CD8-positive, alpha-beta memory T cell (primary cell): Measurements from ENCODE around the gene EMB. TPM values are rescaled to one million over a fixed set of nuclear protein-coding genes. Genes with fewer than 3 reads are reported as not detected.
"Not testable (repeated sequence)": the region's sequence is repeated elsewhere in the genome, so short reads cannot be mapped to it uniquely, and the experiment has no call there.

Experiments
- CTCF ChIA-PET: fragments of 350-600 bp; sonication (Branson Sonifier 250); formaldehyde crosslinking; loops from one replicate; lab custom pipeline; 2021; ENCODE audit warnings: antibody characterized with exemption; lab: Charles Lee
- POLR2A ChIA-PET: fragments of 350-600 bp; sonication (Branson Sonifier 250); formaldehyde crosslinking; loops from one replicate; lab custom pipeline; 2021; ENCODE audit warnings: antibody characterized with exemption; lab: Charles Lee
- DNase-seq, 5 donors: peaks; one replicate each; pipeline versions ENCODE4 v3.0.0 to v3.0.0-alpha.2; 2020 to 2022; ENCODE audit warnings: mixed read lengths in 1 of 5
- H3K27ac ChIP-seq: one replicate; pipeline ENCODE4 v1.7.0; 2013; ENCODE audit warnings: low read depth, mild to moderate bottlenecking, low read length, moderate library complexity
- H3K27me3 ChIP-seq: 2 replicates; pipeline ENCODE4 v1.7.0; 2013; ENCODE audit warnings: low read length, mild to moderate bottlenecking; ENCODE audit not compliant: insufficient read depth, poor library complexity, severe bottlenecking
- H3K36me3 ChIP-seq: 2 replicates; pipeline ENCODE4 v1.7.0; 2013; ENCODE audit warnings: mild to moderate bottlenecking, low read length, moderate library complexity; ENCODE audit not compliant: insufficient read depth
- H3K4me1 ChIP-seq: 2 replicates; pipeline ENCODE4 v1.7.0; 2013; ENCODE audit warnings: mild to moderate bottlenecking, low read length, moderate library complexity; ENCODE audit not compliant: insufficient read depth
- H3K4me3 ChIP-seq: 2 replicates; pipeline ENCODE4 v1.7.0; 2013; ENCODE audit warnings: mild to moderate bottlenecking, low read length
- H3K9me3 ChIP-seq: 2 replicates; pipeline ENCODE4 v1.7.0; 2013; ENCODE audit warnings: mild to moderate bottlenecking, low read length
- H3K27ac Mint-ChIP-seq, 8 donors: one replicate each; pipeline ENCODE4 v1.8.0; 2020 to 2021; ENCODE audit warnings: mixed read lengths in 8 of 8, mild to moderate bottlenecking in 6 of 8, inconsistent platforms in 3 of 8, moderate library complexity in 3 of 8
- H3K27me3 Mint-ChIP-seq, 2 donors: one replicate each; pipeline ENCODE4 v1.8.0; 2020 to 2021; ENCODE audit warnings: mixed read lengths in 2 of 2, mild to moderate bottlenecking in 1 of 2, moderate library complexity in 1 of 2
- H3K36me3 Mint-ChIP-seq, 3 donors: one replicate each; pipeline ENCODE4 v1.8.0; 2020 to 2021; ENCODE audit warnings: mixed read lengths in 3 of 3, inconsistent platforms in 1 of 3, mild to moderate bottlenecking in 1 of 3
- H3K4me1 Mint-ChIP-seq, 3 donors: one replicate each; pipeline ENCODE4 v1.8.0; 2020 to 2021; ENCODE audit warnings: mixed read lengths in 3 of 3, inconsistent platforms in 1 of 3, mild to moderate bottlenecking in 1 of 3
- H3K4me3 Mint-ChIP-seq, 7 donors: one replicate each; pipeline ENCODE4 v1.8.0; 2020 to 2021; ENCODE audit warnings: mixed read lengths in 7 of 7, mild to moderate bottlenecking in 6 of 7, moderate library complexity in 4 of 7, inconsistent platforms in 2 of 7
- H3K9me3 Mint-ChIP-seq, 5 donors: one replicate each; pipeline ENCODE4 v1.8.0; 2020 to 2022; ENCODE audit warnings: mixed read lengths in 5 of 5, mild to moderate bottlenecking in 3 of 5, moderate library complexity in 2 of 5, inconsistent platforms in 1 of 5
- polyA plus RNA-seq: library from polyadenylated mRNA; unstranded; fragments of 300-500 nt; fragmentation: Illumina TruSeq; gene quantifications from one replicate; pipeline ENCODE4 v1.2.3, GENCODE V29; 2021
- total RNA-seq, 2 experiments: library from RNA; stranded (reverse); gene quantifications; one replicate each; pipeline ENCODE4 v1.2.3, GENCODE V29; 2021

EMB gene
- total and polyA plus RNA-seq, 3 experiments from 2014 or later, result 140 to 220 (median 145) TPM

DNA sequence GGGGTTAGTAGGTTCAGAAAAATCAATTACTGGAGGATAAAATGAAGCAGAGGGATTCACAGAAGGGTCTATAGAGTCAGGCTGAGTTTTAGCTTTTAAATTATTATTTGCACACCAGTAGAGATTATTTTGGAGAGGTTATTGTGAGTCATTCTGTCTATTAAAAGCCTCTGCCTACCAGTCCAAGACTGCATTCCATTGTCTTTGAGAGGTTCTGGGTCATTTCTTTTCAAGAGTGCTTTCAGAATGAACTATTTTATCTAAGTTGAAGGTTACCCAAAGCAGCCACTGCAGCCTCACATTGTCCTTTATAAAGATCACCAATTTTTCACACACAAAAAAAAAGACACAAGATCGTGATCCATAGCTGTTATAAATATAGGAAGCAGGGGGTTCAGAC is 21.5 kb upstream of the EMB start:
- H3K4me3 Mint-ChIP-seq, H3K27me3 ChIP-seq, POLR2A ChIA-PET, H3K4me3 ChIP-seq, H3K4me1 ChIP-seq, DNase-seq, H3K27ac Mint-ChIP-seq, H3K9me3 ChIP-seq, H3K27me3 Mint-ChIP-seq, CTCF ChIA-PET, H3K36me3 ChIP-seq, H3K27ac ChIP-seq: not testable (repeated sequence)
- Mint-ChIP-seq H3K36me3 (peaks cover 0 to 17% (median 4%) of the 10 kb centered on the region in 3 donors), H3K4me1 (peaks cover 22 to 29% (median 27%) of the 10 kb centered on the region in 3 donors), H3K9me3 (peaks cover 3 to 11% (median 7%) of the 10 kb centered on the region in 5 donors)

DNA sequence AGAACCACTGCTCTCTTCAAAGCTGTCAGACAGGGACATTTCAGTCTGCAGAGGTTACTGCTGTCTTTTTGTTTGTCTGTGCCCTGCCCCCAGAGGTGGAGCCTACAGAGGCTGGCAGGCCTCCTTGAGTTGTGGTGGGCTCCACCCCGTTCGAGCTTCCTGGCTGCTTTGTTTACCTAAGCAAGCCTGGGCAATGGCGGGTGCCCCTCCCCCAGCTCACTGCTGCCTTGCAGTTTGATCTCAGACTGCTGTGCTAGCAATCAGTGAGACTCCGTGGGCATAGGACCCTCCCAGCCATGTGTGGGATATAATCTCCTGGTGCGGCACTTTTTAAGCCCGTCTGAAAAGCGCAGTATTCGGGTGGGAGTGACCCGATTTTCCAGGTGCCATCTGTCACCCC is 17.3 kb upstream of the EMB start:
- CTCF ChIA-PET, result interaction anchor here (1.4 to 1.6 kb wide), 3 partner anchors 10 to 18 kb away, joined by 3 to 6 read pairs (median 4); partner anchors contain the start of gene EMB

GRCh38 chr5:50449241-50449640 is 8.2 kb upstream of the EMB start:
- H3K27ac Mint-ChIP-seq, H3K9me3 ChIP-seq, H3K4me3 Mint-ChIP-seq, DNase-seq, H3K27ac ChIP-seq, CTCF ChIA-PET, H3K36me3 ChIP-seq, H3K27me3 ChIP-seq, H3K4me3 ChIP-seq, POLR2A ChIA-PET, H3K27me3 Mint-ChIP-seq: not testable (repeated sequence)
- peaks cover 27% of the 10 kb centered on the region for H3K4me1 ChIP-seq
- peaks cover 0 to 17% (median 3%) of the 10 kb centered on the region in 3 donors for H3K36me3 Mint-ChIP-seq
- peaks cover 38 to 59% (median 57%) of the 10 kb centered on the region in 3 donors for H3K4me1 Mint-ChIP-seq
- peaks cover 5 to 12% (median 11%) of the 10 kb centered on the region in 5 donors for H3K9me3 Mint-ChIP-seq

More for the DNA sequence above, 17.3 kb upstream of the EMB start:
- H3K27me3 ChIP-seq, H3K27ac ChIP-seq, H3K27me3 Mint-ChIP-seq, H3K36me3 ChIP-seq, H3K9me3 ChIP-seq, POLR2A ChIA-PET, H3K4me3 ChIP-seq, H3K4me1 ChIP-seq: not testable (repeated sequence)
- Mint-ChIP-seq H3K27ac (peak overlapping the region in 7 of 8 donors; percentile 59 to 89 (median 77)), H3K4me1 (peaks cover 27 to 33% (median 31%) of the 10 kb centered on the region in 3 donors), H3K4me3 (peak overlapping the region in 5 of 7 donors; percentile 31 to 67 (median 38)), H3K9me3 (peaks cover 3 to 46% (median 30%) of the 10 kb centered on the region in 5 donors), H3K36me3 (peaks cover 2 to 41% (median 11%) of the 10 kb centered on the region in 3 donors)
- peak; percentile 14 to 77 (median 49) for DNase-seq

DNA sequence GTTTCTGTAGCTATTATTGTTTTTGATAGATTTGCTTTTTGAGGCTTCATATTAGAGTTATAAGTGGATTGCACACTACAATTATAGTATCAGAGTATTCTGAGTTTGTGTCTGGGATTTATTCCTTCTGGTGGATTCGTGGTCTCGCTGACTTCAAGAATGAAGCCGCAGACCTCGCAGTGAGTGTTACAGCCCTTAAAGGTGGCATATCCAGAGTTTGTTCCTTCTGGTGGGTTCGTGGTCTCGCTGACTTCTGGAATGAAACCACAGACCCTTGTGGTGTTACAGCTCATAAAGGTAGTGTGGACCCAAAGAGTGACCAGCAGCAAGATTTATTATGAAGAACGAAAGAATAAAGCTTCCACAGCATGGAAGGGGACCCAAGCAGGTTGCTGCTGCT is 6.9 kb upstream of the EMB start:
- Histone ChIP-seq H3K27ac (no peak overlapping the region), H3K9me3 (no peaks in the 10 kb centered on the region), H3K27me3 (no peaks in the 10 kb centered on the region), H3K4me1 (peaks cover 29% of the 10 kb centered on the region), H3K4me3 (no peak overlapping the region), H3K36me3 (no peaks in the 10 kb centered on the region)
- no peaks in the 10 kb centered on the region for H3K27me3 Mint-ChIP-seq
- DNase-seq, result no peak
- peaks cover 2 to 5% (median 3%) of the 10 kb centered on the region in 5 donors for H3K9me3 Mint-ChIP-seq
- ChIA-PET CTCF (interaction anchor here (1.0 to 1.1 kb wide), 2 partner anchors 10 to 303 kb away, joined by 3 read pairs; no protein-coding TSS in a partner anchor), POLR2A (no interaction called here)
- peaks cover 0 to 8% (median 0%) of the 10 kb centered on the region in 3 donors for H3K36me3 Mint-ChIP-seq
- peak overlapping the region in 1 of 8 donors; percentile 87 for H3K27ac Mint-ChIP-seq
- H3K4me3 Mint-ChIP-seq, result no peak overlapping the region
- peaks cover 40 to 71% (median 67%) of the 10 kb centered on the region in 3 donors for H3K4me1 Mint-ChIP-seq

DNA sequence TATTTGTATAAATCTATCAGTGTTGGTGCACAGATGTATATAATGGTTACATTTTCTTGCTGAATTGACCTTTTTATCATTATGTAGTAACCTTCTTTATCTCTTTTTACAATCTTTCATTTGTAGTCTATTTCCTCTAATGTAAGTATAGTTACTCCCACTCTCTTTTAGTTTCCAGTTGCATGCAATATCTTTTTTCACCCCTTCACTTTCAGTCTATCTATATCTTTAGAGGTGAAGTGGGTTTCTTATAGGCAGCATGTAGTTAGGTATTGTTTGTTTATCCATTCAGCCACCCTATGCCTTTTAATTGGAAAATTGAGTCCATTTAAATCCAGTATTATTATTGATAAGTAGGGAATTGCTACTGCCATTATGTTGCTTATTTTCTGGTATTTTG is 6.1 kb upstream of the EMB start:
- Mint-ChIP-seq H3K27ac (peak overlapping the region in 6 of 8 donors; percentile 21 to 91 (median 47)), H3K4me1 (peaks cover 45 to 78% (median 74%) of the 10 kb centered on the region in 3 donors), H3K36me3 (peaks cover 0 to 3% (median 0%) of the 10 kb centered on the region in 3 donors), H3K4me3 (no peak overlapping the region), H3K9me3 (peaks cover 0 to 5% (median 2%) of the 10 kb centered on the region in 5 donors), H3K27me3 (no peaks in the 10 kb centered on the region)
- Histone ChIP-seq H3K9me3 (no peaks in the 10 kb centered on the region), H3K36me3 (no peaks in the 10 kb centered on the region), H3K4me1 (peaks cover 36% of the 10 kb centered on the region), H3K4me3 (no peak overlapping the region), H3K27ac (no peak overlapping the region), H3K27me3 (no peaks in the 10 kb centered on the region)
- ChIA-PET CTCF (no interaction called here), POLR2A (no interaction called here)
- no peak for DNase-seq

DNA sequence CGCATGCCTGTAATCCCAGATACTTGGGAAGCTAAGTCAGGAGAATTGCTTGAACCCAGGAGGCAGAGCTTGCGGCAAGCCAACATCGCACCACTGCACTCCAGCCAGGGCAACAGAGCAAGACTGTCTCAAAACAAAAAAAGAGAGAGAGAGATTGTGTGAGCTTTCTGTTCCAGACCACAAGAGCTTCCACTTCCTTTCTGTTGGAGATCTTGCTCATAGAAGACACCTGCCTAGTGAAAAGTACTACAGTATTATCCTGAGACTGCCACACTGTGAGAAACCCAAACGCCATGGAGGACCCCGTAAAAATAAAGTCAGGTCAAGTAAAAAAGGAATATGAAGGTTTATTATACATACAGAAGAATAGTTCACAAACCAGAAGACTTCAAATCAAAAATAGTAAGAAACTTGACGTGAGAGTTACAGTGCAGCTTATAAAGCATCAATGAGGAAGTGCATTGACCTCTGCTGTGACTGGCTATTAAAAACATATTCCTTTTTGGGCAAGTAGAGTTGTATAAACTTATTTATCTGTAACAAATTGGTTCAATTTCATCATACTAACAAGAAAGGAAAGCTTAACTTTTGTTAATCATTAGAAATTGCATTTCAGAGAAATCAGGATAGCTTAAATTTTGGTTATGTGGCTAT is 4.3 kb upstream of the EMB start:
- Histone ChIP-seq H3K27ac (no peak overlapping the region), H3K36me3 (no peaks in the 10 kb centered on the region), H3K27me3 (no peaks in the 10 kb centered on the region), H3K9me3 (no peaks in the 10 kb centered on the region), H3K4me1 (peaks cover 43% of the 10 kb centered on the region), H3K4me3 (peak overlapping the region; percentile 28)
- peak in 3 of 5 donors; percentile 51 to 66 (median 64) for DNase-seq
- Mint-ChIP-seq H3K4me3 (peak overlapping the region; percentile 36 to 81 (median 72)), H3K27me3 (no peaks in the 10 kb centered on the region), H3K27ac (peak overlapping the region; percentile 77 to 98 (median 88)), H3K9me3 (peaks cover 0 to 5% (median 0%) of the 10 kb centered on the region in 5 donors), H3K4me1 (peaks cover 56 to 85% (median 82%) of the 10 kb centered on the region in 3 donors), H3K36me3 (peaks cover 0 to 10% (median 0%) of the 10 kb centered on the region in 3 donors)
- ChIA-PET POLR2A (interaction anchor here (0.6 to 1.3 kb wide), 4 partner anchors 44 to 257 kb away, joined by 3 to 4 read pairs (median 3); no protein-coding TSS in a partner anchor), CTCF (interaction anchor here (0.6 to 1.3 kb wide), 4 partner anchors 13 to 114 kb away, joined by 3 to 4 read pairs (median 4); no protein-coding TSS in a partner anchor)

GRCh38 chr5:50442559-50443539 is 1.8 kb upstream of the EMB start:
- H3K27me3 ChIP-seq, H3K4me3 ChIP-seq, H3K9me3 Mint-ChIP-seq, H3K27ac ChIP-seq, H3K9me3 ChIP-seq, DNase-seq, H3K27me3 Mint-ChIP-seq, H3K36me3 ChIP-seq: not testable (repeated sequence)
- POLR2A ChIA-PET, result interaction anchor here (2.3 kb wide), 1 partner anchor 224 kb away, joined by 26 read pairs; the partner anchor contains the start of gene PARP8
- Mint-ChIP-seq H3K27ac (peak overlapping the region; percentile 21 to 98 (median 96)), H3K36me3 (peaks cover 0 to 23% (median 0%) of the 10 kb centered on the region in 3 donors), H3K4me1 (peaks cover 67 to 87% (median 82%) of the 10 kb centered on the region in 3 donors), H3K4me3 (peak overlapping the region; percentile 9 to 77 (median 50))
- CTCF ChIA-PET, result interaction anchor here (0.6 to 2.4 kb wide), 2 partner anchors 69 to 224 kb away, joined by 3 to 15 read pairs; partner anchors contain the start of gene PARP8
- peaks cover 54% of the 10 kb centered on the region for H3K4me1 ChIP-seq
